Cerebellar nuclear complex (tissue), 1 donor: Measurements from ENCODE around the gene CBARP.

Experiments used
- DNase-seq, 2 experiments: peaks; one replicate each; lab custom pipeline; 2025; lab: John Stamatoyannopoulos, UW

Gene CBARP

DNA sequence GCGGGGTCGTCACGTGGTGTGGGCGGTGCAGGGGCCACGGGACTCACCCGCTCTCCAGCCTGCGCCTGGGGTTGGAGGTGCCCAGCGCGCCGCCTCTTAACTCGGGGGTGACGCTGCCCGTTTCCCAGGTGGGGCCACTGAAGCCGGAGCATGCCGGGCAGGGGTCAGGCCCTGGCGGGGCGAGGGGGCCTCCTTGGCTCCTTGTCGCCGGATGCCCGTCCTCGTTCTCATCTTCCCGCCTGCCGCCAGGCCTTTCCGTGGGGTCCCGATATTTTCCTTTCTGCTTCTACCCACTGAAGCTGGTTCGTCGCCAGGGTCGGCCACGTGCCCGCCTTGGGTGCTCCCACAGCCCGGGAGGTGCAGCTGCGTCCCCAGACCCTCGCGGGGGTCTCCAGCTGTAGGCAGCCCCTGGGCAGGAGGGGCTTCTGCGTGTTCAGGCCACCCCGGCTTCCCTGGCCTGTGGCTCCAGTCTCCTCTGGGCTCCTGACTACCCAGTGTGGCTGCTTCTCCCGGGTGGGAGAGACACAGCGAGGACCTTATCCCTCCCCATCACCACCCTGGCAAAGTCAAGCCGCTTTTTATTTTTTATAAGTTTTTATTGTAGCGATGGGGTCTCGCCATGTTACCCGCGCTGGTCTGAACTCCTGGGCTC is 38.3 kb upstream of the CBARP start:
- DNase-seq = no peak

DNA sequence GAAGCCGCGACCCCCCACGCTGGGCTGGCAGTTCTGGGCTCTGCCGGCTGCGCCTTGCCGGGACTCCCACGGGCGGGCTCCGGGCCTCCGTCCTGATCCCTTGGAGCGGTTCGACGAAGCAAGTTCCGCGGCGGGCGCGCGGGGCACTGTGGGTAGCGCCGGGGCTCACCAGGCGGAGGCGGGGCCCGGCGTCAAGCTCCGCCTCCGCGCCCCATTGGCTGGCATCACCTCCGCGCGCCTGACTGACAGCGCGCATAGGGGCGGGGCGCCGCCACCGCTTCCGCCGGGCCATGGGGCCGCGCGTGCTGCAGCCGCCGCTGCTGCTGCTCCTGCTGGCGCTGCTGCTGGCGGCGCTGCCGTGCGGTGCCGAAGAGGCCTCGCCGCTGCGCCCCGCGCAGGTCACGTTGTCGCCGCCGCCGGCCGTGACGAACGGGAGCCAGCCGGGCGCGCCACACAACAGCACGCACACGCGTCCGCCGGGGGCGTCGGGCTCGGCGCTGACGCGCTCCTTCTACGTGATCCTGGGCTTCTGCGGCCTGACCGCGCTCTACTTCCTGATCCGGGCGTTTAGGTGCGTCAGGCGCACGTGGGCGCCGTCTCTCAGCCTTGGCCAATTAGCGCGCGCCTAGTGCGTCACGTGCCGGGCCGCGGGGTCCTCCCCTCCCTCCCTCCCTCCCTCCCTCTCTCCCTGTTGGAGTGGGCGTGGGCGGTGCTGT is 37.6 kb upstream of the CBARP start, which contains the start of gene FAM174C:
TSS of gene FAM174C (plus strand) at position 271 of the 716 bp plus-strand sequence. CDS start at position 291, 20 bp downstream.
- peak; percentile 56 to 66 for DNase-seq

DNA sequence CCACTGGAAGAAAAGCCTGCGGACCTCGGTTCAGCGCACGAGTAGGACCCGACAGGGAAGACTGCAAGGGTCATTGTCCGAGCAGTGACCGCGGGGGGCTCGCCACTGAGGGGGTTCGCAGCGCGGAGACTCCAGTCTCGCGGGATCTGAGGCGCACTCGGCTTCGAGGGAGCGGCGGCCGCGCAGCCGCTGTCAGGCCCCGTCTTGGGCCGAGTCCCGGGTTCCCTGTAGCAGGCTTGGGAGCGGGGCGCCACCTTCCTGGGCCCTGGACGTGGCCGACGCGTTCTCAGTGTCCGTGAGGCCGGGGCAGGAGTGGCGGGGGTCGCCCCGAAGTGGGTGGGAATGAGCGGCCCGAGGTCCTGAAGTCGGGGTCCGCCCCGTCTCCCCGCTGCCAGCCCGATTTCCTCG is 37.1 kb upstream of the CBARP start:
- no peak for DNase-seq

DNA sequence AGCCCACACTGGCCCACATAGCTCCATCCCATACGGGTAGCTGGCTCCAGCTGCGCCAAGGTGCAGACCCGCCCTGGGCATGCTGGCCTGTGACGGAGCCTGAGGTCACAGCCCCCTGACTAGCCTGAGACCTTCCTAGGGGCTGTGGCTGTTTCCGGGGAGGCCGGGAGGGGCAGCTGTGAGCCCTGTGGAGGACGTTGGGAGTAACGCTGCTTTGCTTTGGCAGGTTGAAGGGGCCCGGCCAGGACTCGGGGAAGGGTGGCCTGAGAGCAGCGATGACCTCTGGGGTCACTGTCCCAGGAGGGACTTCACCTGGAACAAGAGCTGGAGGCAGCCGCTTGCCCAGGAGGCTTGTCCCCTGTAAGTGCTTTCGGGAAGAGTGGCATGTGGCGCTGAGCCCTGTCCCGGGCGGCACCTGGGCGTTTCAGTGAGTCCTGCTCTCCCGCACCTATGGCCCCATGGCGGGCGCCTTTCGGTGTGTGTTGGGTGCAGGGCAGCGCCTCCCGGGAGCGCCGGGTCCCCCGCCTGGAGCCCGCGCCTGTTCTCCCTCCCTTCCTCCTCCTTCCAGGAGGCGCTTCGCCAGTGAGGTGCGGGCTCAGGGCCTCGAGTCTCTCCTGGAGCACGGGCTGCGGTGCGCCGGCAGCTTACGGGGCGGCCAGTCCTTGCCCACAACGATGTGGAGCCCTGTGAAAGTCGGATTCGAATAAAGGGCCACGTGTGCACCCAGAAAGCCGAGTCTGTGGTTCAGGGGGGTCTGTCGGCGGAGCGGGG is 36.5 kb upstream of the CBARP start:
- DNase-seq = no peak

DNA sequence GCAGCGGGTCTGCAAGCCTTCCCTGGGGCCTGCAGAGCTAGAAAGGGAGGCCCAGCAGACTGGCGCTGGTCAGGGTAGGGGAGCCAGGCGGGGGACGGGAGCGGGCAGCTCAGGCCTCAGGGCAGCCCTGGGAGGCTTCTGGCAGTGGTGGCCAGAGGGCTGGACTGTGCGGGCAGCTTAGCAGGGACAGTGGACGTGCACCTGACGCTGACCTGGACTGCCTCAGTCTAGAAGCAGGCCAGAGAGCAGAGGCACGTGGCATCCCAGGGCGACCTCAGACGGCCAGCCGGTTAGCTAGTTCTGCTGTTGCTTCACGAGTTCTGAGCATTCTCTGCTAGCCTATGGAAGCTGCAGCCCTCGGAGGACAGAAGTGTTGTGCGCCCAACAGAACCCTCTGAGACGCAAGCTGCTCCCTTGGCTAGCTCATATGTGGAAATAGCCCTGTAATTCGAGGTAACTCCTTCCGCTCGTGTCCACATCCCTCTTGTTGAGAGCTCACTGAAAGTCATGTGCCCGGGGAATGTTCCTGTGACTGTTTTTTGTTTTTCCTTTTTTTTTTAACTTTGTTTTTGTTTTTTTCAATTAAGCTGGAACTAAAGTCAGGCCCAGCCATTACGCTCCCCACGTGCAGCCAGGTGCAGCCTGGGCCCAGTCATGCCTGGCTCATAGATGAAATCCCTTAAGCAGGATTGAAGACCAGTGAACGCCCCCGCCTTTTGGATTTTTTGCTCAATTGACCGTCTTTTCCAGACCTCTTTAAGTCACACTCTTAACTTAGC is 35.6 kb upstream of the CBARP start:
- no peak for DNase-seq

DNA sequence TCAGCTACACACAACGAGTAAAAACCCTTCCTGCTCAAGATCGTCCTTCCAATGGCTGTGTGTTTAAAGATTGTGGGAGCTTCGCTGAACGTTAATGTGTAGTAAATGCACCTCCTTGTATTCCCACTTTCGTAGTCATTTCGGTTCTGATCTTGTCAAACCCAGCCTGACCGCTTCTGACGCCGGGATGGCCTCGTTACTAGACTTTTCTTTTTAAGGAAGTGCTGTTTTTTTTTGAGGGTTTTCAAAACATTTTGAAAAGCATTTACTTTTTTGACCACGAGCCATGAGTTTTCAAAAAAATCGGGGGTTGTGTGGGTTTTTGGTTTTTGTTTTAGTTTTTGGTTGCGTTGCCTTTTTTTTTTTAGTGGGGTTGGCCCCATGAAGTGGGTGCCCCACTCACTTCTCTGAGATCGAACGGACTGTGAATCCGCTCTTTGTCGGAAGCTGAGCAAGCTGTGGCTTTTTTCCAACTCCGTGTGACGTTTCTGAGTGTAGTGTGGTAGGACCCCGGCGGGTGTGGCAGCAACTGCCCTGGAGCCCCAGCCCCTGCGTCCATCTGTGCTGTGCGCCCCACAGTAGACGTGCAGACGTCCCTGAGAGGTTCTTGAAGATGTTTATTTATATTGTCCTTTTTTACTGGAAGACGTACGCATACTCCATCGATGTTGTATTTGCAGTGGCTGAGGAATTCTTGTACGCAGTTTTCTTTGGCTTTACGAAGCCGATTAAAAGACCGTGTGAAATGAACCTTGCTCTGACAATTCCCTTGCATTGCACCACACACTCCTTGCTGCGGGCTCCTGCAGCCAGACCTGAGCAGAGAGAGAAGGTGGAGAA is 34.8 kb upstream of the CBARP start:
- DNase-seq = no peak

DNA sequence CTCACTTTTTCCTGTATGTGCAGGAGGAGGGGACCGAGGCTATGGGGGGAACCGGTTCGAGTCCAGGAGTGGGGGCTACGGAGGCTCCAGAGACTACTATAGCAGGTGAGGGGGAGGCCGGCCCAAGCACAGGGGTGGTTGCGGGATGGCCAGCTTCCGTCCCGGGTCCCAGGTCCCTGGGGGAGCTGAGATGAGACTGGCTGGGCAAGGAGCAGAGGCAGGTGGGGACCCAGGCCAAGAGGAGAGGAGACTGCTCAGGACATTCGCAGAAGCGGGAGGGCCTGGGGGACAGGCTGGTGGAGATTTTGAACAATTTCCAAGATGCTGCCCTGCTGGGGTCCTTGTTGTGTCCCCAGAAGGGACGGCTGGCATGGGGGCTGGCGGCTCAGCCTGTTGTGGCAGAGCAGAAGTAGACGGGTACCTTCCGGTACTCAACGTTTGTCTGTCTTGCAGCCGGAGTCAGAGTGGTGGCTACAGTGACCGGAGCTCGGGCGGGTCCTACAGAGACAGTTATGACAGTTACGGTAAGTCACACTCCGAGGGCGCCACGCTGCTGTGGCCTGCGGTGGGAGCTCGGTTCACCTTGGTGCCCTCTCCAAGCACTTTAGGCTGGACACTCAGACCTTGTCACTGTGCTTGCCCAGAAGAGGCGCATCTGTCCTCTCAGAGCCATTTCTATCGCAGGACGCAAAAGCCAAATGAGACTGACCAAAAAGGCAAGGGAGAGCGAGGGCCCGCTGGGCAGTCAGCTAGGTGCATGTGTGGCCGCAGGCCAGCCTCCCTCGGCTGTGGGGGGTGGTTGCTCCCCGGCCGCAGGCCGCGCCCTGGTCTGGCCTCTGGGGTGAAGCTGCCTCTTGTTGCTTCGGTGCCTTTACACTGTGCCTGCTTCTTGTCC is 34.0 kb upstream of the CBARP start:
- DNase-seq = no peak

DNA sequence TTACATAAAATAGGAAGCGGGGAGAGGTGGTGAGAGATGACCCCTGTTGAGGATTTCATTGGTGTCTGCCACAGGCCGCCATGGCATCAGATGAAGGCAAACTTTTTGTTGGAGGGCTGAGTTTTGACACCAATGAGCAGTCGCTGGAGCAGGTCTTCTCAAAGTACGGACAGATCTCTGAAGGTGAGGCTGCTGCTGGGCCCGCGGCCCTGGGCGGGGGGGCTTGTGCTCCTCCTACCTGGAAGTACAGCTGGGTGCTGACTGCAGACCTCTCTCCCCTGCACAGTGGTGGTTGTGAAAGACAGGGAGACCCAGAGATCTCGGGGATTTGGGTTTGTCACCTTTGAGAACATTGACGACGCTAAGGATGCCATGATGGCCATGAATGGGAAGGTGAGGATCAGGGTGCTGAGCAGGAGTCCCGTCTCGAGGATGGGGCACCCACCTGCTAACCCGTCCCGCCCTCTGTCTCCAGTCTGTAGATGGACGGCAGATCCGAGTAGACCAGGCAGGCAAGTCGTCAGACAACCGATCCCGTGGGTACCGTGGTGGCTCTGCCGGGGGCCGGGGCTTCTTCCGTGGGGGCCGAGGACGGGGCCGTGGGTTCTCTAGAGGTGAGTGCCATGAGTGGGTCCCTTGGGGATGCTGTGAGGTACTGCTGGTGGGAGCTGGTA is 33.2 kb upstream of the CBARP start:
- no peak for DNase-seq

DNA sequence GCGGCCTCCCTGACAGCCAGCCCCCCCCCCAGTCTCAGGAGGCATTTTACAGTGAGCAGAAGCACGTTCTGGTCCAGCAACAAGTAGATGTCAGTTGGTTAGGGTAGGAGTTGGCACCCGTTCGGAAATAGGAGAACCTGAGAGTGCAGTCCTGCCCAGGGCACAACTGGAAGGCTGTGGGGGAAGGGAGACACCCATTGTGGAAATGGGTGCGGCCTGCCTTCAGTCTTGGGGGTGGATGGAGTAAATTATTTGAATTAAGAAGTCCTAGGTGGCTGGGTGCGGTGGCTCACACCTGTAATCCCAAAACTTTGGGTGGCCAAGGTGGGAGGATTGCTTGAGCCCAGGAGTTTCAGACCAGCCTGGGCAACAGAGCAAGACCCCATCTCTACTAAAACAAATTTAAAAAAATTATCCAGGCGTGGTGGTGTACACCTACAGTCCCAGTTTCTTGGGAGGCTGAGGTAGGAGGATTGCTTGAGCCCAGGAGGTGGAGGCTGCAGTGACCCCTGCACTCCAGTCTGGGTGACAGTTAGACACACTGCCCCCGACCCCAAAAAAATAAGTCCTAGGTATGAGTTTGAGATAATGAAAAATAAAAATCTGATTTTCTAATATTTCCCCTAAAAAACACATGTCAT is 32.5 kb upstream of the CBARP start:
- DNase-seq = no peak

DNA sequence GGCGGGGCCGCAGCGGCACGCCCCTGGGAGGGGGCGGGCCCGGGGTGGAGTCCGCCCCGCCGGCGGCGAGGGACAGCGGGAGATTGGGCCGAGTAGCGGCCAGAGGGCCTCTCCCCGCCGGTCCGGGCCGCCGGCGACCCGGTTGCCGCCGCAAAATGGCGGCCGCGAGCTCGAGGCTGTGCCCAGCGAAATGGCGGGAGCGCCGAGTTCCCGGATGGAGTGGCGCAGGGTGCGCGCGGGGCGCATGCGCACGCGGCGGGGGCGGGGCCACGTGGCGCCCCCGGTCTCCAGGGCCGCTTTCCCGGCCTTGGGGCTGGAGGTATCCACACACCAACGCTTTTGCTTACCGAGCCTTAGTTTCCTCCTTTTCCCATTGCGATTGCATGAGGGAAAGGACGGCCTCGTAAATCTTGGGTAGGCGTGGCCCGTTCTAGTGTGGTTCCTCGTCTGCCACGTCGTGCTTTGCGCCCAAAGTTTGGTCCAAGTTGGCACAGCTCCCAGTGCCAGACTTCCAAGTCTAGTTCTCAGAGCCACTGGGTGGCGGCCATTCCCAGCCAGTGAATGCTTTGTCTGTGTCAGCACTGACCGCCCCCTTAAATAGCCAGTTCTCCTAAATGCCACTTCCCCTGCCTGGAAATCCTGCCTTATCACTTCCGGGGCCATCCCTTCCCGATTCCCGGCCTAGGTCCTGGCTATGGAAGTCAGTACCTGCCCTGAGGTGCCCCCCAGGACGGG is 31.8 kb upstream of the CBARP start:
- peak in 1 of 2 experiments; percentile 52 for DNase-seq

DNA sequence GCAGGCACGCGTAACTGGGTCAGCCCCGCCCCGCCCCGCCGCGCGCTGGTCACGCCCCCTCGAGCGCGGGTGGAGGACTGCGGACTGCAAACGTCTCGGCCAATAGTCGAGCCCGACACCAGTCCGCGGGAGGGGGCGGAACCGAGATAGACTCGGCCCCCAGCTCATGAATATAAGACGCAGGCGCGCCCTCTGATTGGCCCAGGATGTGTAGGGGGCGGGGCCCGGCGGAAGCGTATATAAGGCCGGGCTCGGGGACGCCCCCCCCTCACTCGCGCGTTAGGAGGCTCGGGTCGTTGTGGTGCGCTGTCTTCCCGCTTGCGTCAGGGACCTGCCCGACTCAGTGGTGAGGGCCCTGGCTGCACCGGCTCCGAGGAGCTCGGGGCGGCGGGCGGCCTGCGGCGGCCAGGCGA is 31.3 kb upstream of the CBARP start, which contains the start of gene CIRBP:
TSS of gene CIRBP (plus strand) at position 268 of the 413 bp plus-strand sequence. CDS start 1,602 bp downstream, outside the sequence.
- DNase-seq = peak; percentile 96 to 97

DNA sequence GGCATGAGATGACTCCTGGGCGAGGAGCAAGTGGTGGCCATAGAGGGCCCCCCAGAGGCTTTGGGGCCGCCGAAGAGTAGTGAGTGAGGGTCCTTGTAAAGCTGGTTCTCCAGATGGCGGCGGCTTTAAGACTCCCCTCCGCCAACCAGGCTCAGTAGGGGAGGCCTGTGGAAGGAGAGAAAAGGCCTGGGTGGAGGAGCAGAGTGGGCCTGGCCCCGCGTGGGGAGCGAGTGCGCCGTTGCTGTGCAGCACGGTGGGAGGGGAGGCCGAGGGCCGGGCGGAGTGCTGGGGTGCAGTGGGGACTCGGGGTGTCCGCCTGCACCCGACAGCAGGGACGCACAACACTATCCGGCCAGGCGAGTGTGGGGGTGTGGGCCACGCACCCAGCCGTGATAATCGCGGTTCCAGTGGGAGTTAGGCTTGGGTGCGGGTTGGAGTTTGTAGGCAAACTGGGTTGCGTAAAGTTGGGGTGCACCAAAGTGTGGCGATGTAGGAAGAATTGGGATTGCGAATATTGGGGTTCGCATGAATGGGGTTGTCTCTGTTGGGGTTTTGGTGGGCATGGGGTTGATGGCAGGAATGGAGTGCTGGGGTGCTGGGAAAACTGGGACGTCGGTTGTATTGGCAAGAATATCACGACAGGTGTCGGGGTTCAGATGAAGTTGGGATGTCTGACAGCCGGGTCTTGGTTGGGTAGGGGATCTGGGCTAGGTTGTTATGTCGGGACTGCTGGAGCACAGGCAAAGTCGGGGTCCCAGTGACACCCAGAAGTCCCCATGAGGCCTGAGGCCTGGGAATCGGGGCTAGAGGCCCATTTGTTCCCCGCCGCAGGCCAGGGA is 30.6 kb upstream of the CBARP start:
- DNase-seq = no peak

DNA sequence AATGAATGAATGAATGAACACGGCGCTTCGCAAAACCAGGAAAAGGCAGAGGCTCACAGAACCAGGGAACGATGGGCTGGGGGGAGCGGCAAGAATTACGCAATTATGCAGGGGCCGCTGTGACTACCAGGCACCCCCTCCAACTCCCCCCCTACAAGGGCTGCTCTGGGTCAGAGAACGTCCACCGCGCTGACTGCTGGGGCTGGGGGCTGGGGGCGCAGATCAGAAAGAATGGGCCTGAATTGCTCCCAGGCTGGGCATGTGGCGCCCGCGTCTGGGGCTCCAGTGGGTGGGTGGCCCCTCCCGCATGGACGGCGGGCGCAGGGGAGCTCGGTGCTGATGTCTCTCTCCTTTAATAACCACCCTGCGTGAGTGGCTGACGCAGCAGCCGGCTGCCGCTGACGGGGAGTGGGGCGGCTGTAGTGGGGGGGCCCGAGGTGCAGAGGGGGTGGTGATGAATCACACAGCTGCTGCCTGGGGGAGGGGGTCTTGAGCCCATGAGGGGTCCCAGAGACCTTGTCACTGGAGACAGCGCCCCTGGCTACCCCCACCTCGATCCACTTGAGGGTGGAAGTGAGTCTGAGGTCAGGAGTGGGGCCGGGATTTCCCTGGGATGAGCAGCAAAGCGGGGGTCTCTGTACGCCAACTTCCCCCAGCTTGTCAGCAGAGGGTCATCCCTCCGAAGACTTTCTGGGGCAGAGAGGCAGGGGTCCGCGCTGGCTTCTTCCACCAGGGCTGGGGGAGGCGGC is 29.8 kb upstream of the CBARP start:
- DNase-seq = no peak

DNA sequence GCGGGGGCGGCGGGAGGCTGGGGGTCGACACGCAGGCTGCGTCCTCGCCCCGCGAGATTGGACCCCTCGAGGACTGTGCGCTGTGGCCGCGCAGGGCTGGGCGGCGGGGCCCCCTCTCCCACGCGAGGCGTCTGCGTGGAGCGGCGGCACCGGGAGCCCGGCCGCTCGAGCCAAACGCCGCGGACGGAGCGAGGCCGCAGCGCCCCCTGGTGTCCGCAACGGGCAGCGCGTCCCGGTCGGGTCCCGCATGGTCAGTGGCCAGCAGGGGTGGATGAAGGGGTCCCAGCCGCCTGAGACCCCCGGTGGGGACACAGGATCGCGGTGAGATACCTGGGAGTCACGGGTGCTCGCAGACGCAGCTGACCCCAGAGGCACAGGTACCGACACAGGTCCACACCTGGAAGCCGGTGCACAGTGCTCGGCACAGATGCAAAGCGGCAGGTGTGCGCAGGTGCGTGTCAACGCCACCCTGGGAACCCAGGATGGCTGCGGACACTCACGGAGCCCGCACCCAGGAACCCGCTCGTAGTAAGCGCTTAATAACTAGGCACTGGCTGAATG is 29.2 kb upstream of the CBARP start:
- DNase-seq = no peak

DNA sequence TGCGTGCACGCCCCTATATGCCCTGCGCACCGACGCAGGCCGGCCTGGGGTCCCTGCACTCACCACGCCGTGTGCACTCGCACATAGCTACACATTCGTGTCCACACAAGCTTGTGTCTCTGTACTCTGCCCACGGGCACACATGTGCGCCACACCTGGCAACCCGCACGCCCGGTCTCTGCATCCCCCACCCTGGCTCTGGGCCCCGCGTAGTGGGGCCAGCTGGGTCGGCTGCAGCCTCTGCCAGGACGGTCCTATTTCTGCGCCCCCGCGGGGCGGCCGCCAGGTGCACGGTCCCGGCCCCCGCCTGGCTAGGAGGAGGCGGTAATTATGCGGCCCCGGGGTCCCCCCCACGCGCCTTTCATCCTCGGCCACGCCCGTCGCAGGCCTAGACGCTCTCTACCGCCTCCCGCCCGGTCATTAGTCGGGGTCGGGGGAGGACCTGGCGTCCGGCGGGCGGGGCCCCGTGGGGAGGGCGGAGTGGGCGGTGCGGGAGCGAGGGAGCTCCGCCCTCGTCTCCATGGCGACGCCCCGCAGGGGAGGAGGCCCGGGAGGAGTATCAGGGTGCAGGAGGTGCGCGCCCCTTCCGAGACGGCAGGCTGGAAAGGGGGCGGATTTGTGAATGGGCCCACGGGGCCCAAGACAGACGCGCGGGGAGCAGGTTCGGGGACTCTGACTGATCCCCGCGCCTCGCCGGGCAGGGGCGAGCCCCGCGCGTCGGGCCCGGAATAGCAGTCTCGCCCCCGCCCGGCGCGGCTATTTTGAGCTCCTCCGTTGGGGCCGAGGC is 28.5 kb upstream of the CBARP start:
- DNase-seq = peak in 1 of 2 experiments; percentile 75
